Esophagus (tissue), 2 donors: ENCODE measurements around the gene CKAP4. TPM values are rescaled to one million over a fixed set of nuclear protein-coding genes. Genes with fewer than 3 reads are reported as not detected.

Experiments used
- H3K27ac ChIP-seq, 2 donors: one replicate each; pipeline ENCODE4 v1.5.1; 2013; ENCODE audit warnings: low read depth in 2 of 2, mild to moderate bottlenecking in 2 of 2, inconsistent platforms in 1 of 2, low read length in 1 of 2, moderate library complexity in 1 of 2
- H3K27me3 ChIP-seq, 2 donors: one replicate each; pipeline ENCODE4 v1.6.1; 2013; ENCODE audit warnings: low read length in 2 of 2, control low read depth in 1 of 2, mild to moderate bottlenecking in 1 of 2; ENCODE audit not compliant: insufficient read depth in 2 of 2, control insufficient read depth in 1 of 2
- H3K36me3 ChIP-seq, 2 donors: one replicate each; pipeline ENCODE4 v1.6.1; 2013; ENCODE audit warnings: low read length in 1 of 2; ENCODE audit not compliant: control insufficient read depth in 2 of 2, insufficient read depth in 2 of 2
- H3K4me1 ChIP-seq, 2 donors: one replicate each; pipeline ENCODE4 v1.6.1; 2013; ENCODE audit warnings: low read length in 1 of 2; ENCODE audit not compliant: control insufficient read depth in 2 of 2, insufficient read depth in 2 of 2
- H3K4me3 ChIP-seq, 2 donors: one replicate each; pipeline ENCODE4 v1.5.1; 2013; ENCODE audit warnings: low read length in 2 of 2, mild to moderate bottlenecking in 2 of 2, low read depth in 1 of 2, moderate library complexity in 1 of 2
- H3K9me3 ChIP-seq, 2 donors: one replicate each; pipeline ENCODE4 v1.6.1; 2013; ENCODE audit warnings: mild to moderate bottlenecking in 2 of 2, low read depth in 1 of 2, low read length in 1 of 2, moderate library complexity in 1 of 2; ENCODE audit not compliant: control insufficient read depth in 2 of 2, insufficient read depth in 1 of 2
- WGBS, 2 donors: extraction: QIAGEN DNeasy Blood & Tissue Kit; methylation state at CpG; one replicate each; pipeline ENCODE4 v1.1.7; 2013; 5-methylcytosine and 5-hydroxymethylcytosine counted together
- polyA plus RNA-seq, 2 donors: library from polyadenylated mRNA; stranded (reverse); fragments of 200-250 nt; gene quantifications; one replicate each; pipeline ENCODE4 v1.2.3, GENCODE V29; 2013
- donor health status: healthy with polysubstance abuse.
- donor health status: Bipolar disorder and iron deficiency.

The CKAP4 gene
- polyA plus RNA-seq, 2 donors: 19.9 to 54.8 TPM

DNA sequence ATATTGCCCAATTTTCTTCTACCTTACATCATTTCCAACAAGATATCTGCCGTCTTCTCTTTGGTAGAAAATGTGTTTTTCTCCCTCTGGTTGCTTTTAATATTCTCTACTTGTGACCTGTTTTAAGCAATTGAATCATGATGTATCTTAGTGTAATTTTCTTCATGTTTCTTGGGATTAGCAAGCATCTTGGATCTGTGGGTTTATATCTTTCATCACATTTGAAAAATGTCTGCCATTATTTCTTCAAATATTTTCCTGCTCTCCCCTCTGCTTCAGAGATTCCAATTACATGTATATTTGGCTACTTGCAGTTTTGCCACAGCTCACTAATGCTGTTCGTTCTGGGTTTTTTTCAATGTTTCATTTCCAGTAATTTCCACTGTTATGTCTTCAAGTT lies 30.1 kb downstream of the CKAP4 start:
- Histone ChIP-seq H3K36me3 (no peaks in the 10 kb centered on the region), H3K27ac (no peak overlapping the region), H3K27me3 (peaks cover 0 to 3% of the 10 kb centered on the region in 2 donors), H3K4me3 (no peak overlapping the region), H3K9me3 (no peaks in the 10 kb centered on the region), H3K4me1 (no peaks in the 10 kb centered on the region)
- WGBS, 2 donors: 82 to 86% methylated on average over 2 of the region's 2 CpGs

DNA sequence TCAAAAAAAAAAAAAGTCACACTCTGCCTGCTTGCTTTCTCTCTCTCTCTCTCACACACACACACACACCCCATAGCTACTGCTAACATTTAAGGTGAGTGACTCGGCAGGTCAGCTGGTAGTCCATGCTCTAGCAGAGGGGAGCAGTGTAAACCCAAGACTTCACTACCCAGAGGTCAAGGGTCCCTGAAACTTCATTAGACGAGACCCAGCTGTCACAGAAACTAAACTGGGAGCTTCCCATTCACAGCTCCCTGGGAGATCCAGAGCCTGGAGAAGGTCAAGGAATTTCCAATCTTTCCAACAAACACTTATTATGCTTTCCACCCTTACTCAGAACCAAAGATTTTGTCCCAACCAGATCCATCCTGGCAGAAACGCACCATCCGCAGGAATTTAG lies 33.2 kb downstream of the CKAP4 start:
- Histone ChIP-seq H3K27ac (no peak overlapping the region), H3K9me3 (no peaks in the 10 kb centered on the region), H3K4me1 (no peaks in the 10 kb centered on the region), H3K27me3 (peaks cover 0 to 3% of the 10 kb centered on the region in 2 donors), H3K36me3 (no peaks in the 10 kb centered on the region), H3K4me3 (no peak overlapping the region)
- 69 to 70% methylated on average over 4 of the region's 4 CpGs for WGBS, 2 donors

DNA sequence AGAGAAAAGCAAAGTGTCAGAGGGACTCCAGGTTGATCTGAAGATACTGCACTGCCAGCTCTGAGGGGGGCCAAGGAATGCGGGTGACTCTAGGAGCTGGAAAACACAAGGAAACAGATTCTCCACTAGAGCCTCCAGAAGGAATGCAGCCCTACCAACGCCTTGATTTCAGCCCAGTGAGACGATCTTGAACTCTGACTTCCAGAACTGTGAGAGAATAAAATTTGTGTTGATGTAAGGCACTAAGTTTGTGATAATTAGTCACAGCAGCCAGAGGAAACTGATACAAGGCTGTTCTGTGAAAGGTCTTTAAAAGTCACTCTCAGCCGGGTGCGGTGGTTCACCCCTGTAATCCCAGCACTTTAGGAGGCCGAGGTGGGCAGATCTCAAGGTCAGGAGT lies 34.2 kb downstream of the CKAP4 start:
- WGBS, 2 donors: 84 to 85% methylated on average over 6 of the region's 6 CpGs
- H3K27ac ChIP-seq: no peak overlapping the region
- H3K27me3 ChIP-seq: peaks cover 0 to 3% of the 10 kb centered on the region in 2 donors
- H3K4me1 ChIP-seq: no peaks in the 10 kb centered on the region
- H3K9me3 ChIP-seq: no peaks in the 10 kb centered on the region
- no peak overlapping the region for H3K4me3 ChIP-seq
- no peaks in the 10 kb centered on the region for H3K36me3 ChIP-seq

- no peaks in the 10 kb centered on the region for H3K36me3 ChIP-seq
- peaks cover 0 to 3% of the 10 kb centered on the region in 2 donors for H3K27me3 ChIP-seq
- WGBS, 2 donors: 62 to 65% methylated on average over 8 of the region's 8 CpGs
- H3K9me3 ChIP-seq: no peaks in the 10 kb centered on the region
- H3K27ac ChIP-seq: no peak overlapping the region
- H3K4me1 ChIP-seq: no peaks in the 10 kb centered on the region
- no peak overlapping the region for H3K4me3 ChIP-seq
Observed at GRCh38 chr12:106211973-106212372, 35.8 kb downstream of the CKAP4 start.

DNA sequence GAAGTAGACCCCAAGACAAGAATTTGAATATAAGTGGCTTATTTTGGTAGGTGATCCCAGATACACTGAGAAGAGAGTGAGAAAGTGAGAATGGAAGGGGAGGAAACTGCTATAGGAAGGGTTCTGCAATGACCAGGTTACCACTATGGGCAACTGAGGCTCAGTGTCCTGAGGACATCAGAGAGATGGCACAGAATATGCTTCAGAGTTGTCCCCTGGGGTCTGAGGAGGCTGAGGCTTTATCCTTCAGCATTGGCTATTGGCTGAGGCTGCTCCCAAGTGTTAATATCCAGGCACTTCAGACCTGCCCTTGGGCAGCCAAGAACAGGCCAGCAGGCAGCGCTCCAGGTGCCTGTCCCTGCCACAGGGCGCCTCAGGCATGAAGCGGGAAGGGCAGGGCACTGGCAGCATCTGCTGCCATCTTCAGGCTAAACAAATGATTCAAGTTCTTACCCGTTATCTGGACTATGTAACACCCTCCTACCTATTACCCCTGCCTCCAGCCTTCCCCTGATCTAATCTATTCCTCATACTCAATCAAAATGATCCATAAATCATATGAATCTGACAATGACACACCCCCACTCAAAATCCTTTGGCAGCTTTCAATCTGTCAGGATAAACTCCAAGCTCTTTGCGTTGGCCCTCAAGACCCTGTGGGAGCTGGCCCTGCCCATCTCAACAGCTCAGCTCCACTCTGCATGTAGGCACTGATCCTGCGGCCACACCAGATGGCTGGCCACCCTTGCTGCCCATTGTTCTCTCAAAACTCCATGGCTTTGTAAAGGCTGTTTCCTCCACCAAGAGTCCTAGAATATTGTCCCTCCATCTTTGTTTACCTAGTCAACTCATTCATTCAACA lies 42.4 kb downstream of the CKAP4 start:
- Histone ChIP-seq H3K36me3 (no peaks in the 10 kb centered on the region), H3K4me3 (no peak overlapping the region), H3K9me3 (no peaks in the 10 kb centered on the region), H3K27me3 (no peaks in the 10 kb centered on the region), H3K4me1 (no peaks in the 10 kb centered on the region), H3K27ac (no peak overlapping the region)
- 22 to 36% methylated on average over 5 to 6 of the region's 6 CpGs for WGBS, 2 donors

DNA sequence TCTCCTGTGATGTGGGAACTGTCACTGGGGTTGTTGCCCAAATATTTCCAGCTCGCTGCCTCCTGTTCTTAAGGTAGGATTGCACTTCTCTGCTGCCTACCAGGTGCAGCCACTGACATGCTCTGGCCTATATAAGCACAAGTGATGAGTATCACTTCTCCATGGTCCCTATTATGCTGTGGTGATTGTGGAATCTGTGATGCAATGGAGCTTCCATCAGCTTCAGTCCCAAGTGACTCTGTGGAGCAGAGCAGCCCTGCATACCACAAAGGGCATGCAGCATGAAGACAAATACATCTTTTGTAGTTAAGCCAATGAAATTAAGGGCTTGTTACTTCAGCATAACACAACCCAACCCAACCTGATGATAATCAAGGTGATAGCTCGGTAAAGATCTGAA lies 43.5 kb downstream of the CKAP4 start:
- H3K4me1 ChIP-seq: no peaks in the 10 kb centered on the region
- no peak overlapping the region for H3K4me3 ChIP-seq
- H3K27ac ChIP-seq: no peak overlapping the region
- WGBS, 2 donors: 79 to 93% methylated on average over 2 of the region's 2 CpGs
- no peaks in the 10 kb centered on the region for H3K36me3 ChIP-seq
- no peaks in the 10 kb centered on the region for H3K9me3 ChIP-seq
- no peaks in the 10 kb centered on the region for H3K27me3 ChIP-seq

DNA sequence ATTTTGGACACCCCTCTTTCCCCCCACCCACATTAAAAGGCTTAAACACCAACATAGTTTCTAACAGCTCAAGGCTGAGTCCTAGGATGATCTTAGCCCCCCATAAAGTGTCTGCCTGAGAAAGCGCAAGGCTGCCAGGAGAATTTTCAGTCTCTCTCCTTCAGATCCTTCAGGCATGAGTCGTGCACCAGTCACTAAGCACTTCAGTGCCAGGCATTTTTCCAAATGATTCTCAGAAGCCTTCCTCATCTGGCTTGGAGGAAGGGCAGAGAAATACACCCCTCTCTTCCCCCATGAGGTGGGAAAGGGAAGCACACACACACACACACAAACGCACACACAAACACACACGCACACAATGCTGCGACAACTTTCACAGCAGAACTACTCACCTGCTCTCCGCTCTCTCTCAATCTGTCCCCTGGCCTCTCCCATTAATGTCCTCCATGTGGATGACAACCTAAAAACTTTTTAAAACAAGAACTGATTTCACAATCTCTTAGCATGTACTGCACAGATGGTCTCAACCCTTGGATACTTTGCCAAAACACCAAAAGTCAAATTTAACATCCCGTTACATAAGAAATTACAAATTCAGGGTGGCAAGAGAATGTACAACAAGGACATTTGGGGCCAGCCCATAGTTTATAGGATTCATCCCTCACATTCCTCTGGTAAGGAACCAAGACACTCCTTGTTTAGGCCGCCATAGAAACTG lies 49.8 kb downstream of the CKAP4 start:
- H3K27ac ChIP-seq: no peak overlapping the region

DNA sequence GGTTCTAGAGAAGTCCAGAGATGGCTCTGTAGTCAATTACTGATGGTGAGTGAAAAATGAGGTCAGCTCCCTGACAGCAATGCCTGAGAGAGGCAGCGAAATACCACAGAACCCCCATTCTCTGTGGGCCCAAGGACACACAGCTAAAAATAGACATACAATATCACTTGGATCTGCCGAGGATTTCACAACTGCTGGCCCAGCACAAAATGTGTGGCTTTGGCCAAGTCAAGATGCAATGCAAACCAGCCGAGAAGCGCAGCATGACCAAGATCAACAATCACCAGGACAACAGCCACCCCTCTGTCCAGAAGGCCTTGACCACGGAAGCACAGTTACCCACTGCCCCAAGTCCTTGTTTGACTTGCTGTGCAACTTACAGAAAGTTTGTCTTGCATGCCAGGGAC lies 52.2 kb downstream of the CKAP4 start:
- Histone ChIP-seq H3K27me3 (no peaks in the 10 kb centered on the region), H3K4me3 (no peak overlapping the region), H3K27ac (no peak overlapping the region), H3K4me1 (no peaks in the 10 kb centered on the region), H3K36me3 (no peaks in the 10 kb centered on the region), H3K9me3 (no peaks in the 10 kb centered on the region)
- 47 to 48% methylated on average over 5 of the region's 5 CpGs for WGBS, 2 donors

More for the DNA sequence above, 49.8 kb downstream of the CKAP4 start:
- Histone ChIP-seq H3K27me3 (no peaks in the 10 kb centered on the region), H3K4me3 (no peak overlapping the region), H3K36me3 (no peaks in the 10 kb centered on the region), H3K9me3 (no peaks in the 10 kb centered on the region), H3K4me1 (no peaks in the 10 kb centered on the region)
- WGBS, 2 donors: 84 to 85% methylated on average over 8 of the region's 8 CpGs

DNA sequence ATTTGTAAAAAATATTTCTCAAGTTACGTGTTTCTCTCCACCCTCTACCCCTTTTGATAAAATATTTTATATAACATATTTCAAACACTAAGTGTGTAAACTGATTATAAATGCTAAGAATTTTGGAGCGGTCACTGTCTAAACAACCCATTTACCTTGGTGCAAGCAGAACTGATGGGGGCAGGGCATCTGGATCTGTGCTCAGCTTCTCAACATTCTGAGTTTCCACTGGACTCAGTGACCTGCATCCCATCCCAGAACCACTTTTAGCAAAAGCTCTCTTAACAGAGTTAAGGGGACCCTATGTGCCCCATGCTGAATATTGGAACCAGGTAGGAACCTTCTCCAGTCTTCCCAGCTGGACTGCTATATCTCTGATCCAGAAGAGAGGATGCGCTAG lies 53.5 kb downstream of the CKAP4 start:
- no peaks in the 10 kb centered on the region for H3K9me3 ChIP-seq
- H3K4me1 ChIP-seq: no peaks in the 10 kb centered on the region
- no peak overlapping the region for H3K27ac ChIP-seq
- no peak overlapping the region for H3K4me3 ChIP-seq
- WGBS, 2 donors: 96 to 98% methylated on average over 3 of the region's 3 CpGs
- no peaks in the 10 kb centered on the region for H3K36me3 ChIP-seq
- no peaks in the 10 kb centered on the region for H3K27me3 ChIP-seq
